OCI-LY3 (cell line): ENCODE measurements around the gene AHDC1.
"Not testable (repeated sequence)": the region's sequence is repeated elsewhere in the genome, so short reads cannot be mapped to it uniquely, and the experiment has no call there.

Experiments used
- H2AFZ ChIP-seq: fragments of 200-600, 300-600 bp; shearing (Covaris generic); 2 replicates; pipeline ENCODE4 v1.6.0; 2014; ENCODE audit warnings: antibody characterized with exemption, low read depth, low read length
- H3K27ac ChIP-seq: fragments of 200-600, 300-600 bp; sonication (generic); 2 replicates; pipeline ENCODE4 v1.5.1; 2014; ENCODE audit warnings: mild to moderate bottlenecking, low read length, moderate library complexity, mixed read lengths
- H3K27me3 ChIP-seq: fragments of 200-600, 300-600 bp; sonication (generic); 2 replicates; pipeline ENCODE4 v1.6.1; 2014; ENCODE audit warnings: low read depth, low read length, mixed read lengths
- H3K36me3 ChIP-seq: fragments of 200-600, 300-600 bp; sonication (generic); replicated peaks from 2 replicates; pipeline ENCODE3; 2014; ENCODE audit warnings: low read depth, low read length, mixed read lengths
- H3K4me1 ChIP-seq: fragments of 300-600, 200-600 bp; sonication (generic); 2 replicates; pipeline ENCODE4 v1.6.1; 2014; ENCODE audit warnings: low read length, mixed read lengths
- H3K4me2 ChIP-seq: fragments of 200-600, 300-600 bp; sonication (generic); 2 replicates; pipeline ENCODE4 v1.6.1; 2014; ENCODE audit warnings: low read length, mixed read lengths
- H3K4me3 ChIP-seq: fragments of 300-600, 200-600 bp; sonication (generic); 2 replicates; pipeline ENCODE4 v1.5.1; 2014; ENCODE audit warnings: antibody characterized with exemption, mild to moderate bottlenecking, low read length, moderate library complexity
- H3K79me2 ChIP-seq: fragments of 300-600, 200-600 bp; shearing (Covaris generic); 2 replicates; pipeline ENCODE4 v1.6.1; 2014; ENCODE audit warnings: mild to moderate bottlenecking, low read length, mixed read lengths
- H3K9ac ChIP-seq: fragments of 300-600, 200-600 bp; shearing (Covaris generic); 2 replicates; pipeline ENCODE4 v1.6.0; 2014; ENCODE audit warnings: mild to moderate bottlenecking, low read length, moderate library complexity
- H3K9me3 ChIP-seq: fragments of 200-600, 300-600 bp; shearing (Covaris generic); 2 replicates; pipeline ENCODE4 v1.6.1; 2014; ENCODE audit warnings: low read length, mixed read lengths; ENCODE audit not compliant: insufficient read depth
- H4K20me1 ChIP-seq: fragments of 200-600, 300-600 bp; sonication (generic); 2 replicates; pipeline ENCODE4 v1.6.1; 2016; ENCODE audit warnings: low read length, mixed read lengths; ENCODE audit not compliant: insufficient read depth
- CTCF ChIP-seq: fragments of 200-600, 300-600 bp; sonication (generic); IDR thresholded peaks from 2 replicates; pipeline ENCODE4 v1.5.1; 2014; ENCODE audit warnings: antibody characterized with exemption, low read length, low read depth
- EZH2phosphoT487 ChIP-seq: fragments of 200-600 bp; shearing (Covaris generic); IDR thresholded peaks from 2 replicates; pipeline ENCODE4 v1.6.1; 2018; ENCODE audit warnings: antibody characterized with exemption, mixed run types, low read depth

Gene AHDC1

GRCh38 chr1:27646676-27647075, 42.7 kb upstream of the AHDC1 start:
- no peak overlapping the region for H3K4me2 ChIP-seq
- no peak overlapping the region for H2AFZ ChIP-seq
- H3K9ac ChIP-seq: no peak overlapping the region
- no peaks in the 10 kb centered on the region for H3K27me3 ChIP-seq
- no peaks in the 10 kb centered on the region for H4K20me1 ChIP-seq
- H3K27ac ChIP-seq: no peak overlapping the region
- H3K79me2 ChIP-seq: no peaks in the 10 kb centered on the region
- peaks cover 14% of the 10 kb centered on the region; the same call in 1 of the 2 replicates for H3K4me1 ChIP-seq
- H3K9me3 ChIP-seq: no peaks in the 10 kb centered on the region
- H3K36me3 ChIP-seq: no peaks in the 10 kb centered on the region
- H3K4me3 ChIP-seq: no peak overlapping the region
- TF ChIP-seq CTCF (no peak), EZH2phosphoT487 (no peak)

- no peaks in the 10 kb centered on the region for H4K20me1 ChIP-seq
- H3K4me1 ChIP-seq: peaks cover 9% of the 10 kb centered on the region; the same call in 1 of the 2 replicates
- H2AFZ ChIP-seq: no peak overlapping the region
- H3K4me2 ChIP-seq: no peak overlapping the region
- no peaks in the 10 kb centered on the region for H3K9me3 ChIP-seq
- H3K79me2 ChIP-seq: no peaks in the 10 kb centered on the region
- H3K27ac ChIP-seq: no peak overlapping the region
- H3K9ac ChIP-seq: no peak overlapping the region
- no peak overlapping the region for H3K4me3 ChIP-seq
- H3K36me3 ChIP-seq: no peaks in the 10 kb centered on the region
- no peaks in the 10 kb centered on the region for H3K27me3 ChIP-seq
- no peak for TF ChIP-seq EZH2phosphoT487
- TF ChIP-seq CTCF: no peak
Observed at GRCh38 chr1:27645071-27645415, 41.1 kb upstream of the AHDC1 start.

GRCh38 chr1:27644369-27645070, 40.6 kb upstream of the AHDC1 start:
- no peaks in the 10 kb centered on the region for H3K27me3 ChIP-seq
- H3K9ac ChIP-seq: no peak overlapping the region
- no peak overlapping the region for H3K27ac ChIP-seq
- TF ChIP-seq EZH2phosphoT487 (no peak), CTCF (no peak)
- no peak overlapping the region for H3K4me2 ChIP-seq
- H4K20me1 ChIP-seq: no peaks in the 10 kb centered on the region
- peaks cover 9% of the 10 kb centered on the region; the same call in 1 of the 2 replicates for H3K4me1 ChIP-seq
- H2AFZ ChIP-seq: peak overlapping the region; percentile 71; the same call in 1 of the 2 replicates
- no peaks in the 10 kb centered on the region for H3K9me3 ChIP-seq
- no peaks in the 10 kb centered on the region for H3K79me2 ChIP-seq
- H3K36me3 ChIP-seq: no peaks in the 10 kb centered on the region
- no peak overlapping the region for H3K4me3 ChIP-seq

GRCh38 chr1:27643600-27644368, 39.8 kb upstream of the AHDC1 start:
- Histone ChIP-seq H2AFZ (peak overlapping the region; percentile 71), H3K79me2 (no peaks in the 10 kb centered on the region), H3K9ac (no peak overlapping the region), H3K9me3 (no peaks in the 10 kb centered on the region), H4K20me1 (no peaks in the 10 kb centered on the region), H3K4me1 (peaks cover 9% of the 10 kb centered on the region; the same call in 1 of the 2 replicates), H3K4me3 (peak overlapping the region; percentile 30), H3K4me2 (peak overlapping the region; percentile 41), H3K27ac (no peak overlapping the region), H3K36me3 (no peaks in the 10 kb centered on the region), H3K27me3 (no peaks in the 10 kb centered on the region)
- TF ChIP-seq CTCF (peak; percentile 58), EZH2phosphoT487 (no peak)

GRCh38 chr1:27640514-27640913, 36.6 kb upstream of the AHDC1 start:
- H3K4me3 ChIP-seq, H3K4me2 ChIP-seq, H2AFZ ChIP-seq, H4K20me1 ChIP-seq, H3K27me3 ChIP-seq, H3K79me2 ChIP-seq, H3K27ac ChIP-seq, H3K36me3 ChIP-seq, H3K9ac ChIP-seq, H3K9me3 ChIP-seq: not testable (repeated sequence)
- H3K4me1 ChIP-seq: peaks cover 37% of the 10 kb centered on the region
